Stimulated activated CD4-positive, alpha-beta T cell treated with anti-CD3 and anti-CD28 coated beads, Interleukin-4, amount 100 ng/mL, for 24 hours (primary cell): ENCODE data around the gene OLFML1.

Experiments
- DNase-seq: peaks from one replicate; pipeline ENCODE4 v3.0.0-alpha.2; 2020

OLFML1 gene

GRCh38 chr11:7484131-7484530 lies 1.2 kb upstream of the OLFML1 start:
- no peak for DNase-seq

GRCh38 chr11:7484645-7485044 lies 661 bp upstream of the OLFML1 start:
- DNase-seq, result no peak

- DNase-seq, result no peak
These were observed 933 bp downstream of the OLFML1 start for GRCh38 chr11:7486098-7486780.

- DNase-seq, result no peak
These were observed 1.5 kb downstream of the OLFML1 start for GRCh38 chr11:7486781-7487140.

GRCh38 chr11:7487360-7487759 lies 2.1 kb downstream of the OLFML1 start:
- DNase-seq, result no peak

- no peak for DNase-seq
These were observed 3.4 kb downstream of the OLFML1 start for GRCh38 chr11:7488681-7489080.

GRCh38 chr11:7489376-7489775 lies 4.1 kb downstream of the OLFML1 start:
- DNase-seq, result no peak

GRCh38 chr11:7490054-7490453 lies 4.7 kb downstream of the OLFML1 start:
- no peak for DNase-seq

- no peak for DNase-seq
These were observed 5.2 kb downstream of the OLFML1 start for GRCh38 chr11:7490535-7490934.

GRCh38 chr11:7492253-7492652 lies 6.9 kb downstream of the OLFML1 start:
- no peak for DNase-seq

GRCh38 chr11:7493670-7494069 lies 8.4 kb downstream of the OLFML1 start:
- no peak for DNase-seq

GRCh38 chr11:7494086-7494745 lies 8.9 kb downstream of the OLFML1 start:
- DNase-seq, result no peak

- no peak for DNase-seq
These were observed 10.7 kb downstream of the OLFML1 start for GRCh38 chr11:7495882-7496551.

GRCh38 chr11:7498193-7498592 lies 12.9 kb downstream of the OLFML1 start:
- no peak for DNase-seq

- DNase-seq, result no peak
These were observed 13.8 kb downstream of the OLFML1 start for GRCh38 chr11:7499081-7499480.

- no peak for DNase-seq
These were observed 14.9 kb downstream of the OLFML1 start for GRCh38 chr11:7500251-7500650.

- DNase-seq, result no peak
These were observed 15.9 kb downstream of the OLFML1 start for GRCh38 chr11:7501251-7501650.

- DNase-seq, result no peak
These were observed 16.6 kb downstream of the OLFML1 start for GRCh38 chr11:7501894-7502293.

GRCh38 chr11:7506243-7506642 lies 20.9 kb downstream of the OLFML1 start:
- DNase-seq, result no peak

GRCh38 chr11:7508087-7508486 lies 22.8 kb downstream of the OLFML1 start:
- DNase-seq, result no peak

- no peak for DNase-seq
These were observed 24.7 kb downstream of the OLFML1 start for GRCh38 chr11:7509966-7510365.

- DNase-seq, result no peak
These were observed 26.1 kb downstream of the OLFML1 start for GRCh38 chr11:7511401-7511800.

- no peak for DNase-seq
These were observed 27.4 kb downstream of the OLFML1 start for GRCh38 chr11:7512525-7513233.
